Sciatic nerve (tissue), 2 donors: ENCODE measurements around the gene CLRN3. TPM values are rescaled to one million over a fixed set of nuclear protein-coding genes. Genes with fewer than 3 reads are reported as not detected.
A peak's percentile ranks its signal among the peaks of the same experiment; 100 is the strongest.

Experiments
- ATAC-seq: fragments of 200-7000 bp; cut with Tn5 transposase; one replicate; pipeline ENCODE4 v1.9.1; 2020; ENCODE audit warnings: mild to moderate bottlenecking, moderate library complexity
- DNase-seq: peaks from one replicate; pipeline ENCODE4 v3.0.0-alpha.2; 2020; ENCODE audit warnings: low spot score
- intact Hi-C: fragments of 100-400 bp; cut with DNase I; formaldehyde crosslinking; loops from one replicate; pipeline ENCODE4 v1.14.2; 2022
- total RNA-seq: library from RNA; stranded (reverse); fragmentation: NEBNext Ultra II Directional; extraction: Animal tissue kit (Norgen Biotek cat#: 25700); gene quantifications from one replicate; pipeline ENCODE4 v1.2.1, GENCODE V29; 2021
- donor health status: DM: no; HTN: no; CAD: no.
- donor health status: DM: no; HTN: no; CAD: no.

CLRN3 gene
- total RNA-seq, 1 donor from 2014 or later: not detected

DNA sequence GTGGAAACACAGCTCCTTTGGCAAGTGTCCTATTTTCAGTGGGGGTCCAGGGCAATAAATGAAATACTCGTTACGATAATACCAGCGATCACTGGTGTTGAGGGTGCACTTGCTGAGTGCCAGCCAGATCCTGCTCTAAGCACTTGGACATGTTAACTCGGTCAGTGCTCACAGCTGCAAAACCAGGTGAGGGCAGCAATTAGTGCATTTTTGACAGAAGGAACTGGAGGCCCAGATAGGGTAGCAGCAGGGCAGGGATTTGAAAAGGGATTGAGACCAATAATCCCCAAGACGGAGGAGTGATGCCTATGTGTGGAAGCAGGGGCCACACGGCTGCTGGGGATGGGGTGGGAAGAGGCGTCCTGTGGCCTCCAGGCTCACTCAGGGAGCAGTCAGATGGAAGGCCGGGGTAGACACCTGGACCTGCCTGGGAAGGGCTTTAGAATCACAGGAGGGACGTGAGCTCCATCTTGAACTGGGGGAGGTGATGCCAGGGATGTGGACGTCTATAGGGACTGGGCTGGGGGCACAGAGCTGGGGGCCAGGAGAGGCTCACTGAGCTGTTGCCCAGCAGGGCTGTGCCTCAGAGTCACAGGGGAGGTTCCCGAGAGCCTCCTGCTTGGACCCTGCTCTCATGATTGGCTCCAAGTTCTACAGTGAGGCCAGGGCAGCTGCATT lies 28.5 kb upstream of the CLRN3 start:
- ATAC-seq (no peak), DNase-seq (no peak)
- intact Hi-C loops: loop anchor here (5.0 kb wide), 1 partner anchor 81 kb away; no protein-coding TSS in a partner anchor

DNA sequence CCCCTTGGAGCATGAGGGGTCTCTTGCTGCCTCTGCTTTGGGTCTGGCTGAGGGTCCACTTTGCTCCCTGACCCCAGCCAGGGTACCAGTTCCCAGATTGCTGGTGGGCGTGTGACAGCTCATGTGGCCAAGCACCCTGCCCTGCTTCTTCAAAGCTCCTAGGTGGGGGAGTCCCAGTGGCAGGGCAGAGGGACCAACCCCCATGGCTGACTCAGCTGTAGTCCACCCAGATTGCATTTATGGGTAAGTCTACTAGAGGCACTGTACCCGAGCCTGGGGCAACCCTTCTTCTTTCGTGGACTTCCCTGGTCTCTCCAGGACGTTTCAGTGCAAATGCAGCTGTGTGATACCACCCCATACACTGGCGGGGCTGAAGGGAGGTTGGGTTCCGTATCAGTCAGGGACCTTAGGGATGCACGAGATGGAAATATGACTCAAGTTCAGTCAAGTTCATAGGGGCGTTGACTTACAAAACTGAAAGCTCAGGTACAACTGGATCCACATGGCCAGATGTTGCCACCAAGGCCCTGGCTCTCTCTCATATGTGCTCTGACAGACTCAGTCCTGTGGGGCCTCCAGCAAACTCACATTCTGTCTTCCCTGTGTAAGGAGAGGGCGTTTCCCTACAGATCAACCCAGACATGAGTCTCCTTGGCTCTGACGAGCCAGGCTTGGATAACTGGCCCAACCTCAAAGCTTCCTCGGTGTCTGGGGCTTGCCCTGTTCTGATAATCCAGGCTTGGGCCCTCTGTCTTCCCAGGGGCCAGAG lies 27.7 kb upstream of the CLRN3 start:
- peak; percentile 19 for ATAC-seq
- no peak for DNase-seq
- intact Hi-C loops: loop anchor here (5.0 kb wide), 1 partner anchor 82 kb away; no protein-coding TSS in a partner anchor

DNA sequence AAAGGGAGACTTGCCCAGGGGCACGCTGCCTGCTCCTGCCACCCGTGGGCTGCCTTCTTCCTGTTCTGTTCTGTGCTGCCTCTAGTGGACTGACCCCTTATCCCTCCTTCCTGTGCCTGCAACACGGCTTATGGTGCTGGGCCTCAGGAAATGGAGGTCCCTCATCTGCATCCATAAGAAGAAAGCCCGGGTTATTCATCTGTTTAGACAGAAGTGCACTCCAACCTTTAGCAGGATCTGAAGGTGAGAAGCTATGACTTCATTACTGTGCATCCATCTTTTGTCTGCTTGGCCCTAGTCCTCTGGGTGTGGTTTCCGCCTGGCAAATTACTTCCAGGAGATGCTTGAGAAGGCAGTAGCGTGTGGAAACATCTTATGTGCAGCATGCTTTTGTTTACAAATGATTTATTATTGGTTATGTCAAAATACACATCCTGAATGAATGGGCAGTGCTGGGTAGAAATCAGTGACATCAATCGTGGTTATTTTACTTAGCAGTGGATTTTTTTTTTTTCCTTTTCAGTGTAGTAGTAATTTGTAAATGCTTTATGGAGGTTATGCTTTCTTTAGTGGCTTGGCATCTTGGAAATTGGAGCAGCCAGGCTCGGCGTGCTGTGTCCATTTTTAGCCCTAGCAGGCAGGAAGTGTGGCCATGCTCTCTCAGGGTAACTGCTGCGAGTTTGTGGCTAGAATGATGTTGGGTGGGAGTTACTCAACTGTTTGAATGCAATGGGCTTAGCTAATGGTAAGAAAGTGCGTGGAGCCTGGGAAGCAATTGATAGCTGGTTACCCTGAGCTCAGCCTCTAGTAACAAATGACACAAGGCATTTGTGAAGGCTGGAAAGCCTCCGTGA lies 26.9 kb upstream of the CLRN3 start:
- ATAC-seq (peak; percentile 25), DNase-seq (no peak)
- intact Hi-C loops: loop anchor here (5.0 kb wide), 1 partner anchor 83 kb away; no protein-coding TSS in a partner anchor

DNA sequence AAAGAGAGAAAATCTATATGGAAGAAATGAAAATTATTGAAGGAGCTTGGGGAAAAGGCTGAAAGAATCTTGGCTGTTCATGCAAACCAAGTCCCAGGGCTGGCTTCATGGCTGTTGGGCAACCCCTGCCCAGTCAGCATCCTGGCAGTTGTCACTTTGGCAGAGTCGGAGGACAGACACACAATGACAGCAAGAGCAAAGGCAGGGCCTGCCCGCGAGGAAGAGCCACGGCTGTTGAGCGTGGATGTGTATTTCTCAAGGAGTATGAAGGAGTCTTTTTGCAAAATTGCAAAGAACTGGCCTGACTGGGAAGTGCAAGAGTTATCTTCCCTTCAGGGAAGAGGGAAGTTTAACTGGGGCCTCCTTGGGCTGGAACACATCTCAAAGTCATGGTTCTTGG lies 25.8 kb upstream of the CLRN3 start:
- intact Hi-C loops: no loop called here
- ATAC-seq (no peak), DNase-seq (no peak)

DNA sequence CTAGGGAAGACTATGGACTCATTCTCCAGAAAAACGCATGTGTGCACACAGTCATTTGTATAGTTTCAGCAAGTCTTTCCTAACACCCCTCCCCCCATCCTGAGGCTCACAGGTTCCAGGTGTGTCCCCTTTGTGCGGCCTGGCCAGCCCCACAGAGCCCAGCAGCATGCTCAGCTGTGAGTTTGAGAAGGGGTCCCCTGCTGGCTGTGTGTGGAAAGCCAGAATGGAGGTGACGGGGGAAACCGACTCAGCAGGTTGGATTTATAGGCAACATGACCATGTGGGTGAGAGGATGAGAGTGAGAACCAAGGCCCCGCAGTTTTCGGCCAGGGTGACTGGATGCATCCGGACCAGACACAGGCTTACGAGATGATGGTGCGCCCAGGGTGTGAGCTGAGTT lies 24.1 kb upstream of the CLRN3 start:
- DNase-seq (no peak), ATAC-seq (no peak)
- intact Hi-C loops: no loop called here

DNA sequence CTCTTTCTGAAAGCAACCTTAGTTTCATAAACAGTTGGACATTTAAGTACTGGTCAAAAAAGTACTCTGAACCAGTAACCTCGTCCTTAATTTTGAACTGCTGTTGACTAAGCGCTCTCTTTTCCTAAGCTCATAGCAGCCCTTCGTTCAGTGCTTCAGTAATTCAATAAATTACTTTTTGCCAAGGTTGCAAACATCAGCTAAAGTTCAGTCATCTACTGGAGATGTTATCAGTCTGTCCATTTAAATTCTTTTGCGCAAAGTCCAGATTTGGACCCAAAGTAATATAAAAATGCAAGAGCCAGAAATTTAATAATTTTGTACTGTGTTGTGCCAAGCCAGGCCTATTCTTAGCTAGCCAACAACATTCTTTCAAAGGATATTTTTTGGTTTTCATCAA lies 22.6 kb upstream of the CLRN3 start:
- intact Hi-C loops: no loop called here
- no peak for ATAC-seq
- no peak for DNase-seq

DNA sequence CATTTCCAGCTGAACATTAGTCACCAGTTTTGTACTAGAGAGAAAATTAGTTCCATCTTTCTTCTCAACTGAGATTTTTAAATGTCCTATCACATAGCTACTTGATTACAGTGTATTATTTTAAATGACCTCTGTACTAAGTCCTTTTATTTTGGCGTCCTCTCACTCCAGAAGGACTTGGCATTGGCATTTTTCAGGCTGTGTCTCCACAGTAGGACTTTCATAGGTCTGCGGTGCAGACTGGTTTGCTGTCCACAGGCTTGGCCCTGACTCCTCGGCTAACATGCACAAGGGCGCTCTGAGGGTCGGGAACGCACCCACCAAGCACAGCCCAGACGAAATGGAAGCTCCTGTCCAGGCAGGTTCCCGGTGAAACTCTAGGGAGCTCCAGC lies 20.6 kb upstream of the CLRN3 start:
- ATAC-seq: no peak
- intact Hi-C loops: no loop called here

DNA sequence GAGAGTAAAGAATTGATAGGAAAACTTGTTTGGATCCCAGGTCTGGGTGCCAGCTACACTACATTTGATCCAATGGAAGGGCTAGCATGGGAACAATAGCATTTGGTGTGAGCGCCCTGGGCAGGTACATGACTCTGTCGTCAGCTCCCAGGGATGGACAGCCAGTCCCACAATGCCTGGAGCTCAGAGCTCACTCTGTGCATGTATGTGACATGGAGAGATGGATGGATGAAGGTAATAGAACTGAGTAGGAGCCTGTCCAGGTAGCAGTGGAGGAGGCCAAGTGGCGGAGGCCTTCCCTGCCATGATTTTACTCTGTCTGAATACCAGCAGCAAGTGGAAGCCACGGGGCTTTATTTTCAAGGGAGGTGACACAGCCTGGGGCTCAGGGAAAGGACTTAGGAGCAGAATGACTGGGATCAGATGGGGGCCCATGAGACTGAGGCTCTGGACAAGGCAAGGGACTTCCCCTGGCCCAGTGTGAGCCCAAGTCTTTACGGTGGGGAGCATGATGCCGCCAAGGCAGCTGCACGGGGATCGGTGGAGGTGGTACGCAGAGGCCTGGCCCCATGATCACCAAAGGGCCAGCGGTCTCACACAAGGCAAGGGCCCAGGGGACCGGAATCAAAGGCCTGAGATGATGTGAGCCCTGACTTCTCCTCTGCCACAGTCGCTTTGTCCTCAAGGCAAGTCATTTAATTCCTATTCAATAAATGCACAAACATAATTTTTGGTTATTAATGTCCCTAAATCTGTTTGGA lies 20.0 kb upstream of the CLRN3 start:
- ATAC-seq: no peak
- no peak for DNase-seq
- intact Hi-C loops: no loop called here

More for the DNA sequence above, 20.6 kb upstream of the CLRN3 start:
- DNase-seq: no peak

DNA sequence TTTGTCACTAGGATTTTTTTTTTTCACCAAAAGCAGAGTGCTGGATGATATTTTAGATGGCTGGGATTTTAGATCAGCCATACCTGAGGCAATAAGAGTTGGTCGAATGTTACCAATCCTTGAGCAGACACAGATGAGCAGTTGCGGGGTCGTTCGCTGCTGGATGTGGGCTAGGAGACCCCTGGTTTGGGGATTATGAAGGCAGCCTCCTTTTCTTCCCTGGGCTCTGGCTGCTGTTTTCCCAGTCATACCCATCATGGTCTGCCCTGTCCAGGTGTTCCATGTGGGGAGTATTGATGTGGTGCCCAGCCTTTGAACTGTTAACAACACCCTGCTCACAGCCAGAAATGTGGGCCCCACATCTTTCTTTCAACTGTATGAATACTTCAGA lies 19.1 kb upstream of the CLRN3 start:
- intact Hi-C loops: no loop called here
- DNase-seq (no peak), ATAC-seq (no peak)

DNA sequence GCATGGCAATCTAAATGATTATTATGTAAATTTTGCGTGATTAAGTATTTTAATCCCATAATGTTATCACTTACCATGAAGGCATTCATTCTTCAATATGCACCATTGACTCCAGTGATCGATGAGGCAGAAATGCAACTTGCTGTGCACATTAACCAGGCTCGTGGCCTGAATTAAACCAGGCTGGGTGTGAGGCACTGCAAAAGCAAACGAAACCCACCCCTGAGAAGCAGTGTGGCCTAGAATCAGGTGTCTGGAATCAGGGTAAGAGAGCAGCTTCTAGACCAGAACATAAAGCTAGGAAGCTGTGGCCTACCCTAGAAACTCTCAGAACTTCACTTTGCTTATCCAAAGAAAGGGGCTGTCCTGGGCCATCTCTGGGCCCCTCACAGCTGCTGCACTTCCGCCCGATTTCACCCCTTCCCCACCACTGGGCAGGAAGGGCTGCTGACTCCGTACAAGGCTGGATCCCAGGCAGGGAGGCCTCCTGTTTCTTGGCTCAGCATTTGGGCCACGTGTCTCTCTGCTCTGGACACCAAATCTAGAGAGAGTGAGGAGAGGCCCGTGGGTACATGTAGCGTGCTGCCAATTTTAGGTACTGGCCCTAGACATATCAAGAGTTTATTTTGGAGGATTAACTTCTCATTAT lies 18.6 kb upstream of the CLRN3 start:
- ATAC-seq (no peak), DNase-seq (no peak)
- intact Hi-C loops: no loop called here

DNA sequence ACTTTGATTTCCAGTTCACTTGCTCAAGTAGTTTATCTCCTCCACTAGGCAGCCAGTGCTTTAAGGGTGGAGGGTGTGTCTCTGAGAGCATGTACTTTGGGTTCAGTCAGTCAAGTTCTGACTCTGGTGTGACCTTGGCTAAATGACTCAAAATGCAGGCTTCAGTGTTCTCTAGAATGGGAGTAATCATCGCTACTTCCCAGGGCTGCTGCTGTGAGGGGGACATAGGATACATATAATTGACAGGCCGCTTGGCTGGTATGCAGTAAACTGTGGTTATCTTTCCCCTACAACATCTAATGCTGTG lies 17.7 kb upstream of the CLRN3 start:
- DNase-seq (no peak), ATAC-seq (no peak)
- intact Hi-C loops: no loop called here

DNA sequence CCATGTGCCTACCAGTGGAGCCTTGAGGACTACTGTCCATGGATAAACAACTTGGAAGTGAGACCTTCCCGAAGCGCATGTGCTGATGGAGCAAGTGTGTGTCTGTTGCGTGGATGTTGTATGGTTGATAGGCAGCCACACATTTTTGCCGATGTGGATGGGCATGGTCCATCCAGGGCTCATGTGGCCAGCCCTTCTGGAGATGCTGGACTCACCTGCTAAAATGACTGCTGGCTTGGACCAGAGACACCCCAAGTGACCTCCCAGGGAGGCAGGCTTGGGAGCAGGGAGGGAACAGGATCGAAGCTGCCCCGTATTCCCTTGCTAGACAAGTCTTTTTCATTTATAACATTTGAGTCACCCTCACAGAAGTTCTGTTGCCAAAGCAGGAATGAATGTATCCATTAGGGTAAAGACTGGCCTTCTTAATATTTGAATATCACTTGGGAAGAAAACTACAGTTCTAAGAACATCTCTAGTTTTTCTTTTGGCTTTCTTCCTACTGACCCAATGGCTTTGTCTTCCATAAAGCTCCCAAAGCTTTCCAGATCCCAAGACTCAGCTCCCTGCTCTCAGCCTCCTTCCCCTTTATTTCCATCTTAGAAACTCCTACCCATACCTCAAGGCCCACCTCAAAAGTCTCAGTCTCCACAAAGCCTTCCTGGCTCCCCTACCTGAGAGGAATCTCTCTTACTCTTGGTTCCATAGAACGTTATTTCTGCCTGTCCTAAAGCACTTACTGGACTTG lies 17.1 kb upstream of the CLRN3 start:
- no peak for DNase-seq
- no peak for ATAC-seq
- intact Hi-C loops: no loop called here

DNA sequence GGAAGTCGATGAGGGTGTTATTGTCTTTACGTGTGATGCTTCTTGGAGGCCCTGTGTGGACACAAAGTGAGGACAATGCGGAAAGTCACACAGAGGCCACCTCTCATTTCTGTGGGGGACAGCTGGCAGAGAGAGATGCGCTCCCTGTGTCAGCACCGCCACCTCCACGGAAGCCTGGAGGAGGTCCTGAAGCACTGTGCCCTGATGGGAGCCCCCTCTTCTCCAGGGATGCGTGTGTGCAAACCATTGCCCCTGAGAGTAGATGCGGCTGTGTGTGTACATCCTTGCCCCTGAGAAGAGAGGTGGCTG lies 16.2 kb upstream of the CLRN3 start:
- ATAC-seq: no peak
- DNase-seq: no peak
- intact Hi-C loops: no loop called here

DNA sequence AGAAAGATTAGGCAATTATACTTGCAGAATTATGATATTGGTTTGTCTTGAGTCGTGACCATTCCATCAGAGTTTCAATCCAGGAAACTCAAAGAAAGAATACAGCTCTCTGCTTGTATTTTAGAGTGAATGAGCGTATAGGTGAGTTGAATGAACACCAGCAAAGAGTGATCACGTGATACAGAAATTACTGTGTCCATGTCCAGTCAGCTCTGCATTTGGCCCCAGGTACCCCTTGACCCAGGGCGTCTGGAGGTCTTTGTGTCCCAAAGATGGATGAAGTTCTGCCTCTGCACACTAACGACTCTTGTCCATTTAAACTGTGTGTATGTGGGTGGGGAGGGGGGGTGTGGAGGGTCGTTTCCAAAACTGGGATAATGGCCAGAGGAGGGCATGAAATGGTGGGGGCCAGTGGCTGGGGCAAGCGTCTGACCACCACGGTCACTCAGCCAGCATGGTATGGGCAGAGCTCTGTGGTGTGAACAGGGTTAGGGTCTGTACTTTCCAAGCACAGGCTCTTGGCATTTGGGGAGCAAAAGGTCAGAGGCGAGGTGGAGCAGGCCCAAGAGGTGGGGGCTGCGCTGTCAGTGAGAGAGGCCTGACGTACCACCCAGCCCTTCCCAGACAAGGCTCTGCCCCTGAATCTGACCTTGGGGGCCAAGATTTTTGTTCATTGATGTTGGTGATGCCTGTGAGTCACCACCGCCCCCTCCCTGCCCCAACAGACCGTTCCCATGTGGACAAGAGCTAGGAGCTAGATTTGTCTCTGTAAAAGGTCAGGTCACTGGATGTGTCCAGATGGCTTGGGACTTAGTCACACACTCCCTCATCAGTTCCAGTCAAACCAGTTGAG lies 15.6 kb upstream of the CLRN3 start:
- DNase-seq (no peak), ATAC-seq (peak; percentile 50)
- intact Hi-C loops: no loop called here

DNA sequence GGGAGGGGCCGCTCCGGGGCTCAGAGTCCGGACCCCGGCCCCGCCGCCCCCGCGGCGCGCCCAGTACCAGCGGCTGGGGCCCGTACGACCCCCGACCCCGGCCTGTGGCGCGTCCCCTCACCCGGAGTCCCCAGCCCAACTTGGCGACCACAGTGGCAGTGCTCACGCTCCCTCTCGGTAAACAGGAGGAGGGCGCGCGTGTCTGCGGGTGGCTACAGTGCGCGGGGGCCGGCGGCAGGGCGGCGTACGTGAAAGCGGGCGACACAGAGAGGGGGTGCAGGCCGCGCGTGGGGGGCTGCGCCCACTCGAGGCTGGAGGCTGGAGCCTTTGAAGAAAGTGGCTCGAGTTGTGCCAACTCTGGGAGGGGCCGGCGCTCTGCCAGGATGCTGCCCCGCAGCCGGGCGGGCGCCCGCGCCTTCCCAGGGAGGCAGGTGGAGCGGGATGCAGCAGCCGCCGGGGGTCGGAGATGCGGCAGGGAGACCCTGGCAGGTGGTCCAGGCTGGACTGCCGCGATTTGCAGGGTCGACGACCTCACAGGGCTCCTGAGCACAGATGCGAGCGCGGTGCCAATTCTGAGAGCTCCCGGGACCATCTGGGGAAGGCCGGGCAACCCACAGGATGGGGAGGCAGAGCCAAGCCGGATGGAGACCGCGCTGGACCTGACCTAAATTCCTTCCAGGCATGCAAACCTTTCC lies 14.8 kb upstream of the CLRN3 start:
- intact Hi-C loops: loop anchor here (2.0 kb wide), 1 partner anchor 103 kb away; no protein-coding TSS in a partner anchor
- ATAC-seq (peak; percentile 34), DNase-seq (peak; percentile 76)

DNA sequence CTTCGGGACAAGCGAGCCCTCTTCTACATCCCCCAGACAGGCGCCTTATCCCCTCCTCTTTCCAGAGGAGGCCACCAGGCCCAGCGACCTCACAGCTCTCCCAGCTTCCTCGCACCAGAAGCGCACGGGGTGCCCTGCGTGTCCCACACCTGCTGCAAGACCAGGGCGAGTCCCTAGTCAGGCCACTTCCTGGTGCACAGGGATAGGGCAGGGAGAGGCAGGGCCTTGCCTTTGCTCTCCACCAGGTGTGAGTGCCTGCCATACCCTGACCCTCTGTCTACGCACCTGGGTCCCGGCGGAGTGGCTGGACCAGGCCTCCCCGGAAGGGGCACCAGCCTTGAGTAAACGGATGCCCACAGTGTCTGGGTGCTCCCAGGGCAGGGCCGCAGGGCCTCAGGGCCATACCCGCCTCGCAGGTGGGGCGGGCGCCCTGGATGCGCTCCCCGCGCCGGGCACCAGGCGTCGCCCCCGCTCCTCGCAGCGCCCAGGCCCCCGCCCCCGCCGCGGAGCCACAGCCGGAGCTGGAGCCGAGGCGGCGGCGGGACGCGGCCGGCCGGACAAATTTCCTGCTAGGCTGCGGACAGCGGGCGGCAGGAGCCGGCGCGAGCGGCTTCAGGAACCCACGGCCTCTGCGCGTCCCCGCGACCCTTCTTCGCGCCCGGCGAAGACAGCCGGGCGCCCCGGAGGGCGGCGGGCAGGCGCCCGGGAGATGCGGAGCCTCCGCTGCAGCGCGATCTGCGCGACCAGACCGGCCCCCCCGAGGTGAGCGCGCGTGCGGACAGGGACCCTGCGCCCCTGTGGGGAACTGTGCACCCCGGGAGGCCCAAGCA lies 14.0 kb upstream of the CLRN3 start, which contains the start of gene PTPRE:
Gene PTPRE (plus strand): TSS at position 556 of the 830 bp plus-strand sequence. CDS start 133,779 bp downstream, outside the sequence.
- DNase-seq (peak; percentile 85), ATAC-seq (peak; percentile 88)
- intact Hi-C loops: loop anchor here (2.0 kb wide), 1 partner anchor 104 kb away; no protein-coding TSS in a partner anchor
